PC-9 (cell line): ENCODE data around the gene FASN. TPM values are rescaled to one million over a fixed set of nuclear protein-coding genes. Genes with fewer than 3 reads are reported as not detected.

Source experiments
- BruUV-seq: library from RNA; stranded (reverse); fragments of 400-500 nt; replicated peaks from 2 replicates; lab custom pipeline; 2021; lab: Mats Ljungman, UMichigan
- CTCF ChIA-PET: fragments of 300-600 bp; sonication (Branson Sonifier 250); formaldehyde crosslinking; loops from one replicate; lab custom pipeline; 2022; ENCODE audit warnings: antibody characterized with exemption; lab: Charles Lee
- POLR2A ChIA-PET: fragments of 300-600 bp; sonication (Branson Sonifier 250); formaldehyde crosslinking; loops from one replicate; lab custom pipeline; 2022; ENCODE audit warnings: antibody characterized with exemption; ENCODE audit not compliant: unreplicated experiment; lab: Charles Lee
- DNase-seq, 2 experiments: peaks; one replicate each; pipeline versions ENCODE4 v3.0.0 to v3.0.0-alpha.2; 2015 to 2022; ENCODE audit warnings: mixed read lengths in 1 of 2
- H2AFZ ChIP-seq: fragments of 200-600 bp; sonication (generic); 2 replicates; pipeline ENCODE4 v1.8.1; 2017; ENCODE audit warnings: antibody characterized with exemption
- H3F3A ChIP-seq: fragments of 200-600 bp; sonication (generic); 2 replicates; pipeline ENCODE4 v1.8.1; 2017; ENCODE audit warnings: antibody characterized with exemption, mild to moderate bottlenecking, low read depth; ENCODE audit not compliant: insufficient read depth
- H3K27ac ChIP-seq: fragments of 200-600 bp; sonication (generic); 2 replicates; pipeline ENCODE4 v1.6.1; 2016; ENCODE audit warnings: mixed run types
- H3K27me3 ChIP-seq: fragments of 200-600 bp; sonication (generic); 2 replicates; pipeline ENCODE4 v1.6.1; 2016; ENCODE audit warnings: low read depth, mixed run types; ENCODE audit not compliant: insufficient read depth
- H3K36me3 ChIP-seq: fragments of 200-600 bp; sonication (generic); 2 replicates; pipeline ENCODE4 v1.6.1; 2016; ENCODE audit warnings: low read depth, mixed run types
- H3K4me1 ChIP-seq: fragments of 200-600 bp; sonication (generic); replicated peaks from 2 replicates; pipeline ENCODE4 v1.6.1; 2016; ENCODE audit warnings: mixed run types; ENCODE audit not compliant: insufficient read depth
- H3K4me2 ChIP-seq: fragments of 200-600 bp; sonication (generic); 2 replicates; pipeline ENCODE4 v1.6.1; 2017; ENCODE audit warnings: mixed run types
- H3K4me3 ChIP-seq: fragments of 200-600 bp; sonication (generic); 2 replicates; pipeline ENCODE4 v1.6.1; 2016; ENCODE audit warnings: mixed run types
- H3K79me2 ChIP-seq: fragments of 200-600 bp; sonication (generic); 2 replicates; pipeline ENCODE4 v1.6.1; 2017; ENCODE audit warnings: low read depth, mixed run types
- H3K9me2 ChIP-seq: fragments of 200-600 bp; sonication (generic); 2 replicates; pipeline ENCODE4 v1.8.1; 2017; ENCODE audit warnings: mild to moderate bottlenecking; ENCODE audit not compliant: insufficient read depth
- H3K9me3 ChIP-seq: fragments of 200-600 bp; sonication (generic); 2 replicates; pipeline ENCODE4 v1.8.1; 2016; ENCODE audit warnings: low read depth; ENCODE audit not compliant: insufficient read depth
- H4K20me1 ChIP-seq: fragments of 200-600 bp; sonication (generic); 2 replicates; pipeline ENCODE4 v1.8.1; 2017; ENCODE audit not compliant: insufficient read depth
- EZH2 ChIP-seq: fragments of 200-600 bp; sonication (generic); IDR thresholded peaks from 2 replicates; pipeline ENCODE4 v1.8.0; 2017; ENCODE audit warnings: antibody characterized with exemption, low read depth
- intact Hi-C: fragments of 100-400 bp; cut with micrococcal nuclease; formaldehyde crosslinking; loops from one replicate; pipeline ENCODE4 v1.10.0; 2022; ENCODE audit not compliant: unreplicated experiment
- total RNA-seq: library from RNA; stranded (reverse); gene quantifications from 2 replicates; pipeline ENCODE4 v1.2.3, GENCODE V29; 2021
- TF ChIP-seq, protein P1 (sequence below): fragments of 200-600 bp; sonication (generic); conservative IDR thresholded peaks from 2 replicates; pipeline ENCODE4 v1.6.1; 2017; ENCODE audit warnings: mixed run types, antibody characterized with exemption, mild to moderate bottlenecking, moderate library complexity

The FASN gene
- total RNA-seq, 1 experiment from 2014 or later, result 658 TPM

DNA sequence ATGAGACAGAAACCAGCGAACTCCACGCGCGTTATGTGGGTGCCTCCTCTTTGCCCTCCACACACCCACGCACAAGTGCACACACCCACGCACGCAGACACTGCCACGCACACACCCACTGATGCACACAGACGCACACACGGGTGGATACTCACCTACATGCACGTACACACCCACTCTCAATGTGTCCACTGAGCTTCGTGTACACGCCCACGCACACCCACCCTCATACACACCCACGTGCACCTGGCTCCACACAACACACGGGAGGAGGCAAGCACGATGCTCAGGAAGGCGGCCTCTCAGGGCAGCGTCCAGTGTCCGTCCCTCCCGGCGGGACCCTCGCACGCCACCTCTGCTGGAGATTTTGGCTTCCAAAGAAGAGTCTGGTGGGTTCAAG, 50.7 kb downstream of the FASN start:
- Histone ChIP-seq H3K4me3 (no peak overlapping the region), H3K27ac (no peak overlapping the region), H3K79me2 (peaks cover 4% of the 10 kb centered on the region; the same call in 1 of the 2 replicates), H3K27me3 (no peaks in the 10 kb centered on the region), H3K4me1 (no peaks in the 10 kb centered on the region), H3K36me3 (no peaks in the 10 kb centered on the region), H3K9me3 (no peaks in the 10 kb centered on the region), H4K20me1 (no peaks in the 10 kb centered on the region), H3F3A (no peaks in the 10 kb centered on the region), H2AFZ (no peak overlapping the region), H3K9me2 (no peaks in the 10 kb centered on the region), H3K4me2 (no peak overlapping the region)
- no TSS peak for BruUV-seq
- no peak for DNase-seq
- no peak for TF ChIP-seq EZH2
- TF ChIP-seq, protein P1, sequence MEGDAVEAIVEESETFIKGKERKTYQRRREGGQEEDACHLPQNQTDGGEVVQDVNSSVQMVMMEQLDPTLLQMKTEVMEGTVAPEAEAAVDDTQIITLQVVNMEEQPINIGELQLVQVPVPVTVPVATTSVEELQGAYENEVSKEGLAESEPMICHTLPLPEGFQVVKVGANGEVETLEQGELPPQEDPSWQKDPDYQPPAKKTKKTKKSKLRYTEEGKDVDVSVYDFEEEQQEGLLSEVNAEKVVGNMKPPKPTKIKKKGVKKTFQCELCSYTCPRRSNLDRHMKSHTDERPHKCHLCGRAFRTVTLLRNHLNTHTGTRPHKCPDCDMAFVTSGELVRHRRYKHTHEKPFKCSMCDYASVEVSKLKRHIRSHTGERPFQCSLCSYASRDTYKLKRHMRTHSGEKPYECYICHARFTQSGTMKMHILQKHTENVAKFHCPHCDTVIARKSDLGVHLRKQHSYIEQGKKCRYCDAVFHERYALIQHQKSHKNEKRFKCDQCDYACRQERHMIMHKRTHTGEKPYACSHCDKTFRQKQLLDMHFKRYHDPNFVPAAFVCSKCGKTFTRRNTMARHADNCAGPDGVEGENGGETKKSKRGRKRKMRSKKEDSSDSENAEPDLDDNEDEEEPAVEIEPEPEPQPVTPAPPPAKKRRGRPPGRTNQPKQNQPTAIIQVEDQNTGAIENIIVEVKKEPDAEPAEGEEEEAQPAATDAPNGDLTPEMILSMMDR, result no peak
- intact Hi-C loops, result no loop called here
- CTCF ChIA-PET, result no interaction called here
- POLR2A ChIA-PET, result interaction anchor here (0.6 kb wide), 1 partner anchor 55 kb away, joined by 3 read pairs; no protein-coding TSS in a partner anchor

DNA sequence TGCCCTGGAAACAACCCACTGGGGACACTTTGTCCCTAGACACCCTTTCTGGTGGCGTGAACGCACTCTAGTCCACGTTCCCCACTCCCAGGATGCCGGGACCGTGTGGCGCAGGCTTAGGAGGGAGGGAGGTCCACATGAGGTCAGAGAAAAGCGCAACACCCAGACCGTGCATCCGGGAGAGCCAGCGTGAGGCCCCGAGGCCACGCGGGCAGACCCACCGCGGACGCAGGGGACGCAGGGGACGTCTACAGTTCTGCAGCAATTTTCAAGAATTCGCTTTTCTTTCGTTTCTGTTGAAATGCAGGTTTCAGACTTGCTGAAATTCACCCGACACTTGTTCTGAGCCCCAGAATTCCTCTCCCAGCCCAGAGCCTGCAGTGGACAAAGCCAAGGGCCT, 51.1 kb downstream of the FASN start:
- CTCF ChIA-PET, result no interaction called here
- Histone ChIP-seq H3F3A (no peaks in the 10 kb centered on the region), H3K9me3 (no peaks in the 10 kb centered on the region), H3K4me3 (no peak overlapping the region), H3K36me3 (no peaks in the 10 kb centered on the region), H3K79me2 (no peaks in the 10 kb centered on the region), H3K4me2 (no peak overlapping the region), H3K27ac (no peak overlapping the region), H3K4me1 (no peaks in the 10 kb centered on the region), H3K9me2 (no peaks in the 10 kb centered on the region), H3K27me3 (no peaks in the 10 kb centered on the region), H2AFZ (no peak overlapping the region), H4K20me1 (no peaks in the 10 kb centered on the region)
- DNase-seq, result no peak
- intact Hi-C loops, result no loop called here
- POLR2A ChIA-PET, result no interaction called here
- BruUV-seq, result no TSS peak
- no peak for TF ChIP-seq EZH2
- TF ChIP-seq, protein P1, result no peak

DNA sequence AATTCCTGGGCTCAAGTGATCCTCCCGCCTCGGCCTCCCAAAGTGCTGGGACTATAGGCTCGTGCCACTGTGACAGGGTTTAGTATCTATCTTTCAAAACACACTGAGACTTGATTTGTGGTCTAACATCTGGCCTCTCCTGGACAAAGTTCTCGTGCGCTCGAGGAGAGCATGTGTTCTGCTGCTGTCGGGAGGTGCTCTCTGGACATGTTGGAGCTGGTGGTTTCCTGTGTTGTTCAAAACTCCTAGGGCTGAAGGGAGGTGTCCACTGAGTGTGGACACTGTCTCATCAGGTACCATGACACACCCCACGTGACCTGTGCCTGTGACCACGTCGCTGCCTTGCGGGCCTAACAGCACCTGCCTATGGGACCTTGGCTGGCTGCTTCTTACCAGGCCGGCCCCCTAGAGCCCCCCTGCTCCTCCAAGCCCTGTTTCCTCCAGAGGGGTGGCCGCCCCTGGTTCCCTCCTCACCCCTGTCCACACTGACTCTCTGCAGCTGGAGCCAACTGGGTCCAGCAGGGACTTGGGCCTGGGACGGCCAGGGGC, 52.0 kb downstream of the FASN start:
- H4K20me1 ChIP-seq, result no peaks in the 10 kb centered on the region
- DNase-seq, result no peak
- H3K4me3 ChIP-seq, result no peak overlapping the region
- no peak overlapping the region for H3K4me2 ChIP-seq
- H3K9me2 ChIP-seq, result no peaks in the 10 kb centered on the region
- no TSS peak for BruUV-seq
- no peaks in the 10 kb centered on the region for H3K79me2 ChIP-seq
- H2AFZ ChIP-seq, result no peak overlapping the region
- intact Hi-C loops, result no loop called here
- H3K4me1 ChIP-seq, result no peaks in the 10 kb centered on the region
- H3F3A ChIP-seq, result no peaks in the 10 kb centered on the region
- H3K36me3 ChIP-seq, result no peaks in the 10 kb centered on the region
- CTCF ChIA-PET, result no interaction called here
- TF ChIP-seq, protein P1, result no peak
- no peak for TF ChIP-seq EZH2
- POLR2A ChIA-PET, result no interaction called here
- H3K9me3 ChIP-seq, result no peaks in the 10 kb centered on the region
- H3K27ac ChIP-seq, result no peak overlapping the region
- no peaks in the 10 kb centered on the region for H3K27me3 ChIP-seq
